Immature natural killer cell (primary cell): ENCODE data around the gene FAM185A. TPM values are rescaled to one million over a fixed set of nuclear protein-coding genes. Genes with fewer than 3 reads are reported as not detected.
"Not testable (repeated sequence)": the region's sequence is repeated elsewhere in the genome, so short reads cannot be mapped to it uniquely, and the experiment has no call there.

Experiments
- DNase-seq, 3 donors: peaks; one replicate each; pipeline ENCODE4 v3.0.0; 2022; ENCODE audit warnings: mixed read lengths in 1 of 3
- H3K27ac Mint-ChIP-seq, 6 donors: one replicate each; pipeline ENCODE4 v1.8.0; 2020; ENCODE audit warnings: mixed read lengths in 6 of 6, mild to moderate bottlenecking in 5 of 6, inconsistent platforms in 4 of 6, moderate library complexity in 3 of 6
- H3K27me3 Mint-ChIP-seq, 3 donors: one replicate each; pipeline ENCODE4 v1.8.0; 2020 to 2021; ENCODE audit warnings: low read depth in 3 of 3, mild to moderate bottlenecking in 3 of 3, mixed read lengths in 3 of 3, moderate library complexity in 3 of 3, inconsistent platforms in 1 of 3
- H3K36me3 Mint-ChIP-seq, 3 donors: one replicate each; pipeline ENCODE4 v1.8.0; 2020; ENCODE audit warnings: mixed read lengths in 3 of 3, inconsistent platforms in 2 of 3, mild to moderate bottlenecking in 2 of 3
- H3K4me1 Mint-ChIP-seq, 2 donors: one replicate each; pipeline ENCODE4 v1.8.0; 2020; ENCODE audit warnings: inconsistent platforms in 2 of 2, mild to moderate bottlenecking in 2 of 2, mixed read lengths in 2 of 2, moderate library complexity in 1 of 2
- H3K4me3 Mint-ChIP-seq, 5 donors: one replicate each; pipeline ENCODE4 v1.8.0; 2020; ENCODE audit warnings: mild to moderate bottlenecking in 5 of 5, mixed read lengths in 5 of 5, inconsistent platforms in 3 of 5, moderate library complexity in 3 of 5
- H3K9me3 Mint-ChIP-seq, 6 donors: one replicate each; pipeline ENCODE4 v1.8.0; 2020; ENCODE audit warnings: mild to moderate bottlenecking in 6 of 6, mixed read lengths in 6 of 6, inconsistent platforms in 4 of 6, moderate library complexity in 3 of 6
- polyA plus RNA-seq, 3 donors: library from polyadenylated mRNA; unstranded; fragments of 300-500 nt; fragmentation: Illumina TruSeq; gene quantifications; one replicate each; pipeline ENCODE4 v1.2.3, GENCODE V29; 2021

The FAM185A gene
- polyA plus RNA-seq, 3 donors from 2014 or later: 8.2 to 11.6 (median 8.3) TPM

- H3K36me3 Mint-ChIP-seq: peaks cover 10 to 26% (median 26%) of the 10 kb centered on the region in 3 donors
- not testable (repeated sequence) for H3K4me3 Mint-ChIP-seq, H3K27me3 Mint-ChIP-seq, DNase-seq, H3K27ac Mint-ChIP-seq, H3K4me1 Mint-ChIP-seq, H3K9me3 Mint-ChIP-seq
Measured at GRCh38 chr7:102795987-102796595, 47.3 kb downstream of the FAM185A start.

- no peaks in the 10 kb centered on the region for H3K4me1 Mint-ChIP-seq
- H3K4me3 Mint-ChIP-seq: no peak overlapping the region
- no peak overlapping the region for H3K27ac Mint-ChIP-seq
- DNase-seq: no peak
- H3K36me3 Mint-ChIP-seq: peaks cover 0 to 13% (median 11%) of the 10 kb centered on the region in 3 donors
- H3K9me3 Mint-ChIP-seq: peaks cover 0 to 2% (median 0%) of the 10 kb centered on the region in 6 donors
- H3K27me3 Mint-ChIP-seq: no peaks in the 10 kb centered on the region
Measured at GRCh38 chr7:102806613-102807012, 57.8 kb downstream of the FAM185A start.

GRCh38 chr7:102810916-102811315 lies 62.1 kb downstream of the FAM185A start:
- DNase-seq: no peak
- peaks cover 4 to 19% (median 18%) of the 10 kb centered on the region in 3 donors for H3K36me3 Mint-ChIP-seq

GRCh38 chr7:102811942-102812678 lies 63.3 kb downstream of the FAM185A start:
- Mint-ChIP-seq H3K27ac (no peak overlapping the region), H3K36me3 (peaks cover 4 to 19% (median 18%) of the 10 kb centered on the region in 3 donors), H3K27me3 (no peaks in the 10 kb centered on the region), H3K4me1 (no peaks in the 10 kb centered on the region), H3K4me3 (no peak overlapping the region), H3K9me3 (no peaks in the 10 kb centered on the region)
- DNase-seq: no peak

More at GRCh38 chr7:102810916-102811315, 62.1 kb downstream of the FAM185A start:
- Mint-ChIP-seq H3K9me3 (no peaks in the 10 kb centered on the region), H3K27ac (no peak overlapping the region), H3K27me3 (no peaks in the 10 kb centered on the region), H3K4me1 (no peaks in the 10 kb centered on the region), H3K4me3 (no peak overlapping the region)

GRCh38 chr7:102813191-102814024 lies 64.6 kb downstream of the FAM185A start:
- no peak for DNase-seq
- Mint-ChIP-seq H3K36me3 (peaks cover 4 to 20% (median 19%) of the 10 kb centered on the region in 3 donors), H3K9me3 (no peaks in the 10 kb centered on the region), H3K4me1 (no peaks in the 10 kb centered on the region), H3K27me3 (peaks cover 0 to 2% (median 0%) of the 10 kb centered on the region in 3 donors), H3K27ac (no peak overlapping the region), H3K4me3 (no peak overlapping the region)

- DNase-seq: no peak
- no peaks in the 10 kb centered on the region for H3K9me3 Mint-ChIP-seq
- no peaks in the 10 kb centered on the region for H3K4me1 Mint-ChIP-seq
- H3K36me3 Mint-ChIP-seq: peaks cover 4 to 21% (median 18%) of the 10 kb centered on the region in 3 donors
- H3K27ac Mint-ChIP-seq: no peak overlapping the region
- peaks cover 0 to 2% (median 0%) of the 10 kb centered on the region in 3 donors for H3K27me3 Mint-ChIP-seq
- H3K4me3 Mint-ChIP-seq: no peak overlapping the region
Measured at GRCh38 chr7:102814025-102814471, 65.2 kb downstream of the FAM185A start.

GRCh38 chr7:102817616-102818573 lies 69.1 kb downstream of the FAM185A start:
- no peak overlapping the region for H3K4me3 Mint-ChIP-seq
- no peak overlapping the region for H3K27ac Mint-ChIP-seq
- peaks cover 8 to 20% (median 15%) of the 10 kb centered on the region in 3 donors for H3K36me3 Mint-ChIP-seq
- peaks cover 0 to 2% (median 0%) of the 10 kb centered on the region in 3 donors for H3K27me3 Mint-ChIP-seq
- no peaks in the 10 kb centered on the region for H3K9me3 Mint-ChIP-seq
- DNase-seq: no peak
- H3K4me1 Mint-ChIP-seq: no peaks in the 10 kb centered on the region

- no peak overlapping the region for H3K27ac Mint-ChIP-seq
- peaks cover 3 to 19% (median 16%) of the 10 kb centered on the region in 3 donors for H3K36me3 Mint-ChIP-seq
- no peaks in the 10 kb centered on the region for H3K4me1 Mint-ChIP-seq
- no peaks in the 10 kb centered on the region for H3K9me3 Mint-ChIP-seq
- DNase-seq: no peak
- peaks cover 0 to 2% (median 0%) of the 10 kb centered on the region in 3 donors for H3K27me3 Mint-ChIP-seq
- H3K4me3 Mint-ChIP-seq: no peak overlapping the region
Measured at GRCh38 chr7:102819151-102819550, 70.4 kb downstream of the FAM185A start.

- Mint-ChIP-seq H3K9me3 (no peaks in the 10 kb centered on the region), H3K4me1 (no peaks in the 10 kb centered on the region), H3K27ac (no peak overlapping the region), H3K27me3 (peaks cover 0 to 2% (median 0%) of the 10 kb centered on the region in 3 donors), H3K4me3 (no peak overlapping the region), H3K36me3 (peaks cover 3 to 18% (median 11%) of the 10 kb centered on the region in 3 donors)
- DNase-seq: no peak
Measured at GRCh38 chr7:102821994-102822747, 73.4 kb downstream of the FAM185A start.

- no peak for DNase-seq
- H3K9me3 Mint-ChIP-seq: no peaks in the 10 kb centered on the region
- no peak overlapping the region for H3K4me3 Mint-ChIP-seq
- H3K27ac Mint-ChIP-seq: no peak overlapping the region
- H3K36me3 Mint-ChIP-seq: peaks cover 6 to 23% (median 7%) of the 10 kb centered on the region in 3 donors
- no peaks in the 10 kb centered on the region for H3K4me1 Mint-ChIP-seq
- H3K27me3 Mint-ChIP-seq: no peaks in the 10 kb centered on the region
Measured at GRCh38 chr7:102823390-102824119, 74.8 kb downstream of the FAM185A start.

- Mint-ChIP-seq H3K27me3 (no peaks in the 10 kb centered on the region), H3K27ac (no peak overlapping the region), H3K4me1 (no peaks in the 10 kb centered on the region), H3K9me3 (no peaks in the 10 kb centered on the region), H3K4me3 (no peak overlapping the region), H3K36me3 (peaks cover 8 to 34% (median 9%) of the 10 kb centered on the region in 3 donors)
- DNase-seq: no peak
Measured at GRCh38 chr7:102828286-102828685, 79.5 kb downstream of the FAM185A start.

- no peak overlapping the region for H3K27ac Mint-ChIP-seq
- H3K27me3 Mint-ChIP-seq: no peaks in the 10 kb centered on the region
- peaks cover 8 to 33% (median 9%) of the 10 kb centered on the region in 3 donors for H3K36me3 Mint-ChIP-seq
- no peak overlapping the region for H3K4me3 Mint-ChIP-seq
- H3K9me3 Mint-ChIP-seq: no peaks in the 10 kb centered on the region
- H3K4me1 Mint-ChIP-seq: no peaks in the 10 kb centered on the region
- no peak for DNase-seq
Measured at GRCh38 chr7:102829075-102829474, 80.3 kb downstream of the FAM185A start.
